Skeletal muscle satellite cell (primary cell): ENCODE measurements around the gene D2HGDH.
"Not testable (repeated sequence)": the region's sequence is repeated elsewhere in the genome, so short reads cannot be mapped to it uniquely, and the experiment has no call there.

ENCODE experiments used
- H3K27me3 ChIP-seq: 2 replicates; pipeline ENCODE4 v1.7.0; 2013; ENCODE audit warnings: low read length; ENCODE audit not compliant: control insufficient read depth, insufficient read depth
- H3K36me3 ChIP-seq: 2 replicates; pipeline ENCODE4 v1.7.0; 2013; ENCODE audit warnings: mild to moderate bottlenecking, control low read depth, low read length; ENCODE audit not compliant: insufficient read depth
- H3K4me1 ChIP-seq: 2 replicates; pipeline ENCODE4 v1.7.0; 2013; ENCODE audit warnings: low read length; ENCODE audit not compliant: control insufficient read depth, insufficient read depth
- H3K4me2 ChIP-seq: 2 replicates; pipeline ENCODE4 v1.7.0; 2013; ENCODE audit warnings: mild to moderate bottlenecking, low read length
- H3K4me3 ChIP-seq: 2 replicates; pipeline ENCODE4 v1.7.0; 2013; ENCODE audit warnings: low read length
- H3K9ac ChIP-seq: 2 replicates; pipeline ENCODE4 v1.7.0; 2013; ENCODE audit warnings: mild to moderate bottlenecking, low read depth, low read length, moderate library complexity
- H3K9me3 ChIP-seq: replicated peaks from 2 replicates; pipeline ENCODE4 v1.7.0; 2013; ENCODE audit warnings: mild to moderate bottlenecking, control low read depth, low read length

Gene D2HGDH

DNA sequence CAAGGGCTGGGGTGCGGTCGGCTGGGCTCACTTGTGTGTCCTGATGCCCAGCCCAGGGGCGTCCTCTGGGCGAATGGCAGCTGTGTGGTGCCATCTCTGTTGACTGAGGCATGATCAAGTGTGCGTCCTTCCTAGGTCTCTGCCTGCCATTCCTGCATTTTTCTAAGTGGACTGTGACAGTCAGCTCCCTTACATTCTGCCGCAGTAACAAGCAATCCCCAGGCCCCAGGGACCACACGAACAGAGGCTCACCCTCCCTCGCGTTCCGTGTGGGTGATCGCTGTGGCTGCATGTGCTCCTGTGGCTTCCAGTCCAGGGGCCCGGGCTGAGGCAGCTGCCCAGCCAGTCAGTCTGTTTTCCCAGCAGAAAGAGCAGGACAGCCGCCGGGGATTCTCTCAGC lies 17.8 kb downstream of the D2HGDH start:
- no peak overlapping the region for H3K9ac ChIP-seq
- no peak overlapping the region for H3K4me3 ChIP-seq
- no peaks in the 10 kb centered on the region for H3K4me1 ChIP-seq
- H3K9me3 ChIP-seq: no peaks in the 10 kb centered on the region
- H3K4me2 ChIP-seq: no peak overlapping the region
- no peaks in the 10 kb centered on the region for H3K27me3 ChIP-seq
- H3K36me3 ChIP-seq: peaks cover 26% of the 10 kb centered on the region

DNA sequence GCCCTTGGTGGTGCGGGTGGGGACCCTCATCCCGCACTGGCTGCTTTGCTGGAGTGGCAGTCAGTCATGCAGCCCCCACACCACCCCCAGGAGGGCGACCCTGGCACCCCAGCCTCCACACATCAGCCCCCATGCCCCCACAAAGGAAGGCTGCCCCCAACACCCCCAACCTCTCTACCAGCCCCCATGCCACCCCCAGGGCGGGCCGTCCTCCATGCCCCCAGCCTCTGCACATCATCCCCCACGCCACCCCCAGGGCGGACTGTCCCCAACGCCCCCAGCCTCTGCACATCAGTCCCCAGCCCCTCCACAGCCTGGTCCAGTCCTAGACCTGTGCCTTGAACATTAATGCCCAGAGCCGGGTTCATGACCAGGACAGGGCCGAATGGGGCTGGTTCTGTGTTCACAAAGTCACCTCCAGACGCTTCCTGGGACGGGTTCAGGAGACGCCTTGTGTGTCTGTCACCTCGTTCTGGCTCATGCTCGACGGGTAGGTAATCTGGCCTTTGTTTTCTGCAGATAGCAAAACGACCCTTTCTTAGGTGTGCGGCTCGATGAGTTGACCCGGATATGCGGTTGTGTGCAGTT lies 18.4 kb downstream of the D2HGDH start:
- Histone ChIP-seq H3K9me3 (no peaks in the 10 kb centered on the region), H3K4me1 (no peaks in the 10 kb centered on the region), H3K36me3 (peaks cover 26% of the 10 kb centered on the region), H3K4me3 (no peak overlapping the region), H3K27me3 (no peaks in the 10 kb centered on the region), H3K9ac (no peak overlapping the region), H3K4me2 (no peak overlapping the region)

DNA sequence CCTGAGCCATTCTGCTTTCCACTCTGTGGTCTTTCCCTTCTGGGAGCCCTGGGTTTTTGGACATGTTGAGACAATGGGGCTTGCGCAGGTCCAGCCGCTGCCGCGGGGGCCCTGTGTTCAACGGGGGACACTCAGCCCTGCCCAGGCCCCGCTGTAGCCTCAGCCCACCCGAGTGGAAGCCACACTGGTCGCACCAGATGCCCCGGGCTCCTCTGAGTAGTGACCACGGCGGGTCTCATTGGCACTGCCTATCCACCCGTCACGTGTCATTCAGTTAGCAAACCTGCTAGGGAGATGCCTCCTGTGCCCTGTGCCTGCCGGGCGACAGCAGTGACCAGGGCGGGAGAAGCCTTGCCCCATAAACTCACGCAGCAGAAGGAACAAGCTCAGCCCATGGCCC lies 19.1 kb downstream of the D2HGDH start:
- Histone ChIP-seq H3K36me3 (peaks cover 26% of the 10 kb centered on the region), H3K4me2 (no peak overlapping the region), H3K4me1 (no peaks in the 10 kb centered on the region), H3K4me3 (no peak overlapping the region), H3K9ac (no peak overlapping the region), H3K27me3 (no peaks in the 10 kb centered on the region), H3K9me3 (no peaks in the 10 kb centered on the region)

DNA sequence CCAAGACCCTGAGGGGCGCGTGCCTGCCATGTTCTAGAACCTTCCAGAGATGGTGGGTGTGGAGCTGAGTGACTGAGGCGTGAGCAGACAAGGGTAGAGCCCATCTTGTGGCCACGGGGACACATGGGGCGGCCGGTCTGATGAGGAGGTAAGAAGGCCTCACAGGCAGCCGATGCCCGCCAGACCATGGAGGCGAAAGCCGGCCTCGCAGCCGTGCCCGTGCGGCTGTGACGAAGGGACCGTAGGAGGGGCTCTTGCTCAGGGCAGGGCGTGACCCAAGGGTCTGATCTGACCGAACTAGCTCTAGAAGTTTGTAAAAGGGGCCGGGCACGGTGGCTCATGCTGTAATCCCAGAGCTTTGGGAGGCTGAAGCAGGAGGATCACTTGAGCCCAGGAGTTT lies 19.6 kb downstream of the D2HGDH start:
- Histone ChIP-seq H3K9me3 (no peaks in the 10 kb centered on the region), H3K27me3 (no peaks in the 10 kb centered on the region), H3K4me3 (no peak overlapping the region), H3K4me2 (no peak overlapping the region), H3K4me1 (no peaks in the 10 kb centered on the region), H3K9ac (no peak overlapping the region), H3K36me3 (peaks cover 25% of the 10 kb centered on the region)

DNA sequence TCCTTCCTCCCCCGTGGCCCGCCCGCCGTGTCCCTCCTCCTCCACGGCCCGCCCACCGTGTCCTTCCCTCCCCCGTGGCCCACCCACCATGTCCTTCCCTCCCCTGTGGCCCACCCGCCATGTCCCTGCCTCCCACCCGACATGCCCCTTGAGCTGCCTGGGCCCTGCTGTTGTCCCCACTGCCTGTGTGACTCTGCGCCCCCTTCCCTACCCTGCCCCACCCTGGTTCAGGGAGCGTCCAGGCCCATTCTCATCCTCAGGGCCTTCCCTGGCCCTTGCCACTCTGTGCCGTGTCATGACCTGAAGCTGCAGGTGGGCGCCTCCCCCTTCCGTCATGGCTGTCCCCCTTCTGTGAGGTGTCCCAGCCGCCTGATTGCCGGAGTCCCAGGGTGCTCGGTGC lies 20.7 kb downstream of the D2HGDH start:
- H3K4me3 ChIP-seq: no peak overlapping the region
- peaks cover 25% of the 10 kb centered on the region for H3K36me3 ChIP-seq
- no peaks in the 10 kb centered on the region for H3K27me3 ChIP-seq
- H3K9me3 ChIP-seq: no peaks in the 10 kb centered on the region
- no peak overlapping the region for H3K9ac ChIP-seq
- H3K4me1 ChIP-seq: no peaks in the 10 kb centered on the region
- no peak overlapping the region for H3K4me2 ChIP-seq

DNA sequence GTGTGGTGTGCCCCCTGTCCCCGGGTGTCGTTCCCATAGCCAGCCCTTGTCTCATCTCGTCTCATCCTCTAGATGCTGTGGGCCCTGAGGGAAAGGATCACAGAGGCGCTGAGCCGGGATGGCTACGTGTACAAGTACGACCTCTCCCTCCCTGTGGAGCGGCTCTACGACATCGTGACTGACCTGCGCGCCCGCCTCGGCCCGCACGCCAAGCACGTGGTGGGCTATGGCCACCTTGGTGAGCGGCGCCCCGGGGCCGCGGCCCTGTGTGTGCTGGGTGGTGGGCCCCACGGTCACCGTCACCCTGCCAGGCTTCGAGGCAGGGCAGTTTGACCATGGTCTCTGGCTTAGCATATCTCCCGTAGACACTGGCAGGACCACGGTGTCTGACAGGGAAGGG lies 21.3 kb downstream of the D2HGDH start:
- peaks cover 31% of the 10 kb centered on the region for H3K36me3 ChIP-seq
- no peak overlapping the region for H3K4me3 ChIP-seq
- H3K27me3 ChIP-seq: no peaks in the 10 kb centered on the region
- H3K9ac ChIP-seq: no peak overlapping the region
- no peaks in the 10 kb centered on the region for H3K4me1 ChIP-seq
- no peaks in the 10 kb centered on the region for H3K9me3 ChIP-seq
- H3K4me2 ChIP-seq: no peak overlapping the region

DNA sequence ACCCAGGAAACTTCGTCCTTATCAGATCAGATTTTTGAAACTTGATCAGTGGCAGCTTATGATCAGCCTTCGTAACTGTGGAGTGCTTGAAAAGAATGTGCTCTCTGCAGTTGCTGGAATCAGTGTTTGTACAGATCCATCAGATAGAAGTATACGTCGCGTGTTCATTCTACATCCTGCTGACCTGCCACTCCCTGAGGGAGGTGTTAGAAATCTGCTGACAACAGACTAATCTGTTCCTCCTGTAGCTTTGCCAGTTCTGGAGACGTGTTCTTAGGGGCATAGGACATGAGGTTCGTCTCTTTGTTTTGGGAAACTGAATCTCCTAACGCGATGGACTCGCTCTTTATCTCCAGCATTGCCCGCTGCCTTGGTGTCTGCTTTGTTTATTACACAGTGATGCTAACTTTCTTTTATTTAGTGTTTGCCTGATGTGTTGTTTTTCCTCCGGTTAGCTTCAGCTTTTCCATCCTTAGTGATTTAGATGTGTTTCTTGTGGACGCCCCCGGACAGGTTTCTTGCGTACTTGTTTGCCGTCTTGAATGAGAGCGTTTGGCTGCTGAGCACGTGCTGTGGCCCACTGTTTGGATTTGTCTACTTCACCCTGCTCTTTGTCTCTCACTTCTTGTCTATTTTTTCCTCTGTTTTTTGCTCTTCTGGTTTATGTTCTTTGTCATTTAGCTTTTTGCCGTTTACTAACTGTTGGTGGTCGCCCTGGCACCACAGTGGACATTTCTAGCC lies 24.8 kb downstream of the D2HGDH start:
- Histone ChIP-seq H3K27me3 (no peaks in the 10 kb centered on the region), H3K4me3 (no peak overlapping the region), H3K9ac (no peak overlapping the region), H3K9me3 (no peaks in the 10 kb centered on the region), H3K36me3 (peaks cover 32% of the 10 kb centered on the region), H3K4me1 (no peaks in the 10 kb centered on the region), H3K4me2 (no peak overlapping the region)

DNA sequence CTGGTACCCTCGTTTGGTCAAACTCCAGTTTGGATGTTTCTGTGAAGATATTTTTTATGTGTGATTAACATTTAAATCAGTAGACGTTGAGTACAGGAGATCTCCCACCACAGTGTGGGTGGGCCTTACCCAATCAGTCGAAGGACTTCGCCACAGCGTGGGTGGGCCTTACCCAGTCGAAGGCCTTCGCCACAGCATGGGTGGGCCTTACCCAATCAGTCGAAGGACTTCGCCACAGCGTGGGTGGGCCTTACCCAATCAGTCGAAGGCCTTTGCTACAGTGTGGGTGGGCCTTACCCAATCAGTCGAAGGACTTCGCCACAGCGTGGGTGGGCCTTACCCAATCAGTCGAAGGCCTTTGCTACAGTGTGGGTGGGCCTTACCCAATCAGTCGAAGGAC lies 25.5 kb downstream of the D2HGDH start:
- H3K4me1 ChIP-seq, H3K27me3 ChIP-seq, H3K4me2 ChIP-seq, H3K9ac ChIP-seq, H3K4me3 ChIP-seq, H3K9me3 ChIP-seq: not testable (repeated sequence)
- peaks cover 32% of the 10 kb centered on the region for H3K36me3 ChIP-seq

DNA sequence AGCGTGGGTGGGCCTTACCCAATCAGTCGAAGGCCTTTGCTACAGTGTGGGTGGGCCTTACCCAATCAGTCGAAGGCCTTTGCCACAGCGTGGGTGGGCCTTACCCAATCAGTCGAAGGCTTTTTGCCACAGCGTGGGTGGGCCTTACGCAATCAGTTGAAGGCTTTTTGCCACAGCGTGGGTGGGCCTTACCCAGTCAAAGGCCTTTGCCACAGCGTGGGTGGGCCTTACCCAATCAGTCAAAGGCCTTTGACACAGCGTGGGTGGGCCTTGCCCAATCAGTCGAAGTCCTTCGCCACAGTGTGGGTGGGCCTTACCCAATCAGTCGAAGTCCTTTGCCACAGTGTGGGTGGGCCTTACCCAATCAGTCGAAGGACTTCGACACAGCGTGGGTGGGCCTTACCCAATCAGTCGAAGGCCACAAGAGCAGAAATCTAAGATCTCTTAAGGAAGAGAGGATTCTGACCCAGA lies 25.9 kb downstream of the D2HGDH start:
- H3K4me1 ChIP-seq: no peaks in the 10 kb centered on the region
- no peak overlapping the region for H3K4me3 ChIP-seq
- H3K27me3 ChIP-seq: no peaks in the 10 kb centered on the region
- no peak overlapping the region for H3K9ac ChIP-seq
- H3K4me2 ChIP-seq: no peak overlapping the region
- peaks cover 29% of the 10 kb centered on the region for H3K36me3 ChIP-seq
- no peaks in the 10 kb centered on the region for H3K9me3 ChIP-seq

DNA sequence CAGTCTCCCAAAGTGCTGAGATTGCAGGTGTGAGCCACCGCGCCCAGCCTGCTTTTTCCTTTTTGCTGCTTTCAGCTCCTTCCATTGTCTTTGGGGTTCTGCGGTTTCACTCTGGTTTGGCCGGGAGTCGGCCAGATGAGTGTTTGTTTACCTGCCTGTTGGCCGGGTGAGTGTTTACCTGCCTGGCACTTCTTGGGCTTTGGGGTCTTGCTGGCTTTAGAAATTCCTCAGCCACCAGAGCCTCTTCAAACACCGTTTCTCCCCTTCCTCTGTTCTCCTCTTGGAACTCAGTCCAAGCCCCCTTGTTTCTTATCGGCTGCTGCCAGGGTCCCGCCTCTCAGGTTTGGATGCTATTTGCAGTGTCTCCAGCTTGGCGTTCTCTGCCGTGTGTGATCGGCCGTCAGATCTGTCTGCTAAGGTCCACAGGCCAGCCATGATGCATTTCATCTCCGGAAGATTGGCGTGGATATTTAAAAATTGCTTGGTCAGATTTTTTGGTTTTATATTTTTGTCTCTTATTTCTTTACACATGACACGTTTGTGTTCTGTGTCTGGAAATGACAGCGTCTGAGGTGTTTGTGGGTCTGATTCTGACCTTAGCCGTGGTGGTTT lies 28.0 kb downstream of the D2HGDH start:
- Histone ChIP-seq H3K4me1 (no peaks in the 10 kb centered on the region), H3K9me3 (no peaks in the 10 kb centered on the region), H3K4me2 (no peak overlapping the region), H3K4me3 (no peak overlapping the region), H3K27me3 (no peaks in the 10 kb centered on the region), H3K36me3 (peaks cover 21% of the 10 kb centered on the region), H3K9ac (no peak overlapping the region)

DNA sequence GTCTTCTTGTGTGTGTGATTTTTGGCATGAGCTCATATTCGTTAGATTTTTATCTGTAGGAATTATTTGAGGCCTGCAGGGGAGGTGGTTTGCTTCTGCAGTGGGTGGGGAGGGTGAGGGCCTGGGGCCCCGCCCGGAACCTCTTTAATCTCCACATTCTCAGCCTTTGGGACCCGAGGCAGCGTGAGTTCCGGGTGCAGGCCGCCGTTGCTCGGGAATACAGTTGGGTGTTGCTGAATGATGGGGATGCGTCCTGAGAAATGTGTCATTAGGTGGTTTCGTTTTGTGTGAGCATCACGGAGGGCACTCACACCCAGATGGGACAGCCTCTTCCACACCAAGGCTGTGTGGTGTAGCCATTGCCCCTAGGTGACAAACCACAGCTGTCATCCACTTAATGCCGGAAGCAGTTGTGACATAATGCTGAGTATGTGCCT lies 28.5 kb downstream of the D2HGDH start:
- no peak overlapping the region for H3K9ac ChIP-seq
- H3K4me1 ChIP-seq: no peaks in the 10 kb centered on the region
- no peak overlapping the region for H3K4me2 ChIP-seq
- peaks cover 21% of the 10 kb centered on the region for H3K36me3 ChIP-seq
- no peak overlapping the region for H3K4me3 ChIP-seq
- no peaks in the 10 kb centered on the region for H3K27me3 ChIP-seq
- H3K9me3 ChIP-seq: no peaks in the 10 kb centered on the region
